IMR-90 (cell line): ENCODE data around the gene CMKLR1. TPM values are rescaled to one million over a fixed set of nuclear protein-coding genes. Genes with fewer than 3 reads are reported as not detected.

Source experiments
- ATAC-seq: fragments of 200-7000 bp; cut with Tn5 transposase; 2 replicates; pipeline ENCODE4 v1.9.1; 2020; ENCODE audit warnings: low read depth, mild to moderate bottlenecking, moderate library complexity
- BruUV-seq: library from RNA; stranded (reverse); fragments of 400-500 nt; replicated peaks from 2 replicates; lab custom pipeline; 2021; lab: Mats Ljungman, UMichigan
- CTCF ChIA-PET: fragments of 300-600 bp; formaldehyde crosslinking; extraction: SDS; loops from one replicate; lab custom pipeline; 2021; ENCODE audit warnings: antibody characterized with exemption; lab: Yijun Ruan, JAX
- POLR2A ChIA-PET: fragments of 300-600 bp; sonication (Branson Sonifier 250); formaldehyde crosslinking; loops from one replicate; lab custom pipeline; 2022; ENCODE audit warnings: antibody characterized with exemption; ENCODE audit not compliant: unreplicated experiment; lab: Charles Lee
- DNase-seq: peaks from one replicate; pipeline ENCODE4 v3.0.0; 2013
- H2AFZ ChIP-seq: replicated peaks from 2 replicates; pipeline ENCODE3; 2013; ENCODE audit warnings: low read length, mild to moderate bottlenecking; ENCODE audit not compliant: poor library complexity
- H2AK5ac ChIP-seq: 2 replicates; pipeline ENCODE4 v1.6.1; 2013; ENCODE audit warnings: low read depth, low read length, inconsistent platforms
- H2AK9ac ChIP-seq: replicated peaks from 2 replicates; pipeline ENCODE3; 2013; ENCODE audit warnings: mild to moderate bottlenecking, low read depth, low read length, moderate library complexity; ENCODE audit not compliant: poor library complexity
- H2BK120ac ChIP-seq: 2 replicates; pipeline ENCODE4 v1.6.1; 2013; ENCODE audit warnings: low read depth, low read length, inconsistent platforms
- H2BK15ac ChIP-seq: 3 replicates; pipeline ENCODE4 v1.6.1; 2013; ENCODE audit warnings: low read depth, low read length, inconsistent platforms
- H2BK20ac ChIP-seq: 2 replicates; pipeline ENCODE4 v1.6.1; 2013; ENCODE audit warnings: low read depth, mild to moderate bottlenecking, inconsistent platforms, low read length, moderate library complexity
- H2BK5ac ChIP-seq: 2 replicates; pipeline ENCODE4 v1.6.1; 2013; ENCODE audit warnings: mild to moderate bottlenecking, low read depth, low read length, inconsistent platforms; ENCODE audit not compliant: poor library complexity, severe bottlenecking
- H3K14ac ChIP-seq: replicated peaks from 2 replicates; pipeline ENCODE4 v1.6.1; 2013; ENCODE audit warnings: low read depth, low read length, inconsistent platforms
- H3K18ac ChIP-seq: 2 replicates; pipeline ENCODE4 v1.6.1; 2013; ENCODE audit warnings: low read depth, low read length, control low read depth
- H3K23ac ChIP-seq: 2 replicates; pipeline ENCODE4 v1.6.1; 2013; ENCODE audit warnings: low read depth, low read length, inconsistent platforms
- H3K27ac ChIP-seq: 2 replicates; pipeline ENCODE4 v1.5.1; 2013; ENCODE audit warnings: mild to moderate bottlenecking, control low read depth, low read length; ENCODE audit not compliant: insufficient read depth
- H3K27me3 ChIP-seq: 2 replicates; pipeline ENCODE4 v1.6.1; 2013; ENCODE audit warnings: low read length; ENCODE audit not compliant: control insufficient read depth, insufficient read depth
- H3K36me3 ChIP-seq: 2 replicates; pipeline ENCODE4 v1.6.1; 2013; ENCODE audit warnings: low read length, mixed read lengths; ENCODE audit not compliant: control insufficient read depth, insufficient read depth
- H3K4ac ChIP-seq: 2 replicates; pipeline ENCODE4 v1.6.1; 2013; ENCODE audit warnings: low read depth, low read length, inconsistent platforms
- H3K4me1 ChIP-seq: 2 replicates; pipeline ENCODE4 v1.6.1; 2013; ENCODE audit warnings: low read length, mixed read lengths; ENCODE audit not compliant: control insufficient read depth, insufficient read depth
- H3K4me2 ChIP-seq: 2 replicates; pipeline ENCODE4 v1.6.1; 2013; ENCODE audit warnings: low read depth, mild to moderate bottlenecking, control low read depth, low read length, moderate library complexity
- H3K4me3 ChIP-seq: 2 replicates; pipeline ENCODE4 v1.5.1; 2013; ENCODE audit warnings: low read depth, mild to moderate bottlenecking, control low read depth, low read length, moderate library complexity; ENCODE audit not compliant: insufficient read depth
- H3K56ac ChIP-seq: 2 replicates; pipeline ENCODE4 v1.6.1; 2013; ENCODE audit warnings: low read length, inconsistent platforms; ENCODE audit not compliant: insufficient read depth; ENCODE audit errors: extremely low read depth
- H3K79me1 ChIP-seq, 2 experiments: 2 replicates each; pipeline ENCODE4 v1.6.1; 2013; ENCODE audit warnings: low read length in 2 of 2, inconsistent platforms in 1 of 2, low read depth in 1 of 2
- H3K9ac ChIP-seq: 2 replicates; pipeline ENCODE4 v1.6.1; 2013; ENCODE audit warnings: low read depth, low read length, control low read depth
- H3K9me1 ChIP-seq: 2 replicates; pipeline ENCODE4 v1.6.1; 2013; ENCODE audit warnings: low read length, inconsistent platforms; ENCODE audit not compliant: insufficient read depth
- H3K9me3 ChIP-seq: 2 replicates; pipeline ENCODE4 v1.6.1; 2013; ENCODE audit warnings: low read length; ENCODE audit not compliant: control insufficient read depth, insufficient read depth
- H4K20me1 ChIP-seq: 2 replicates; pipeline ENCODE4 v1.6.1; 2013; ENCODE audit warnings: low read length, inconsistent platforms; ENCODE audit not compliant: insufficient read depth
- H4K5ac ChIP-seq: 2 replicates; pipeline ENCODE4 v1.6.1; 2013; ENCODE audit warnings: mild to moderate bottlenecking, low read depth, low read length, control low read depth
- H4K8ac ChIP-seq, 2 experiments: 2 replicates each; pipeline ENCODE4 v1.6.1; 2013; ENCODE audit warnings: low read depth in 2 of 2, low read length in 2 of 2, control low read depth in 1 of 2, inconsistent platforms in 1 of 2
- H4K91ac ChIP-seq: 2 replicates; pipeline ENCODE4 v1.6.1; 2013; ENCODE audit warnings: low read depth, low read length, inconsistent platforms; ENCODE audit not compliant: insufficient read depth
- BHLHE40 ChIP-seq: fragments of 150-350 bp; IDR thresholded peaks from 2 replicates; pipeline ENCODE4 v1.6.1; 2016; ENCODE audit warnings: mild to moderate bottlenecking, low read depth, low read length
- CEBPB ChIP-seq: IDR thresholded peaks from 2 replicates; pipeline ENCODE4 v1.6.1; 2012; ENCODE audit warnings: low read depth, low read length, improper control_type of control experiment
- CHD1 ChIP-seq: IDR thresholded peaks from 2 replicates; pipeline ENCODE4 v1.6.1; 2012; ENCODE audit warnings: low read depth, low read length, improper control_type of control experiment
- CTCF ChIP-seq: conservative IDR thresholded peaks from 2 replicates; pipeline ENCODE4 v1.5.1; 2012; ENCODE audit warnings: mild to moderate bottlenecking, low read depth, low read length, improper control_type of control experiment
- ELK1 ChIP-seq: fragments of 150-350 bp; IDR thresholded peaks from 2 replicates; pipeline ENCODE4 v1.6.1; 2016; ENCODE audit warnings: low read depth, mild to moderate bottlenecking, low read length, moderate library complexity, borderline replicate concordance
- FOS ChIP-seq: fragments of 150-350 bp; IDR thresholded peaks from 2 replicates; pipeline ENCODE4 v1.6.1; 2016; ENCODE audit warnings: low read depth, low read length
- MAFK ChIP-seq: IDR thresholded peaks from 2 replicates; pipeline ENCODE4 v1.6.1; 2012; ENCODE audit warnings: low read depth, low read length, improper control_type of control experiment
- MXI1 ChIP-seq: IDR thresholded peaks from 2 replicates; pipeline ENCODE4 v1.6.1; 2012; ENCODE audit warnings: low read depth, mild to moderate bottlenecking, low read length, moderate library complexity, borderline replicate concordance
- NFE2L2 ChIP-seq: fragments of 150-350 bp; IDR thresholded peaks from 2 replicates; pipeline ENCODE4 v1.6.1; 2016; ENCODE audit warnings: low read depth, mild to moderate bottlenecking, low read length
- POLR2A ChIP-seq: IDR thresholded peaks from 2 replicates; pipeline ENCODE4 v1.6.1; 2012; ENCODE audit warnings: mild to moderate bottlenecking, low read depth, low read length
- RAD21 ChIP-seq: IDR thresholded peaks from 2 replicates; pipeline ENCODE4 v1.6.1; 2012; ENCODE audit warnings: low read length, improper control_type of control experiment
- RCOR1 ChIP-seq: IDR thresholded peaks from 2 replicates; pipeline ENCODE4 v1.6.1; 2012; ENCODE audit warnings: mild to moderate bottlenecking, low read length, improper control_type of control experiment; ENCODE audit not compliant: insufficient replicate concordance
- RFX5 ChIP-seq: IDR thresholded peaks from 2 replicates; pipeline ENCODE4 v1.8.0; 2012; ENCODE audit warnings: low read depth, mild to moderate bottlenecking, low read length, moderate library complexity
- SMC3 ChIP-seq: fragments of 150-350 bp; IDR thresholded peaks from 2 replicates; pipeline ENCODE4 v1.6.1; 2016; ENCODE audit warnings: low read depth, mild to moderate bottlenecking, antibody characterized with exemption, low read length, moderate library complexity
- USF2 ChIP-seq: fragments of 150-350 bp; IDR thresholded peaks from 2 replicates; pipeline ENCODE4 v1.6.1; 2017; ENCODE audit warnings: mild to moderate bottlenecking, antibody characterized with exemption, low read length, low read depth
- WGBS, 2 experiments: methylation state at CpG; one replicate each; pipeline versions ENCODE4 v1.1.5 to v1.1.7; 2013; ENCODE audit warnings: missing lambda C conversion rate in 2 of 2; ENCODE audit not compliant: insufficient read length in 1 of 2; ENCODE audit errors: extremely low coverage in 2 of 2; 5-methylcytosine and 5-hydroxymethylcytosine counted together
- dilution Hi-C: fragments of 300-500 bp; cut with HindIII; formaldehyde crosslinking; loops from one replicate; pipeline ENCODE4 v1.14.3; 2018; ENCODE audit warnings: low sequenced_read_pairs; ENCODE audit not compliant: unreplicated experiment
- in situ Hi-C: fragments of 300-500 bp; cut with MboI; formaldehyde crosslinking; loops from 3 replicates; pipeline ENCODE4 v1.14.3; 2019; ENCODE audit warnings: low sequenced_read_pairs, inconsistent platforms, mixed read lengths
- intact Hi-C: fragments of 100-400 bp; cut with micrococcal nuclease; formaldehyde crosslinking; loops from 2 replicates; pipeline ENCODE4 v1.10.0; 2022
- polyA plus RNA-seq, 3 experiments: library from polyadenylated mRNA; depleted of rRNA; stranded (reverse); fragments of >200 nt; gene quantifications; 2 replicates each; pipeline ENCODE4 v1.2.3, GENCODE V29; 2012; ENCODE audit warnings: low replicate concordance in 1 of 3
- total RNA-seq: library from RNA; depleted of rRNA; stranded (reverse); fragments of >200 nt; gene quantifications from 2 replicates; pipeline ENCODE4 v1.2.3, GENCODE V29; 2012

Gene CMKLR1
- total and polyA plus RNA-seq, 2 of the 4 experiments (the other 2 are of a cell fraction), result not detected

- Histone ChIP-seq H3K14ac (no peak overlapping the region), H2BK15ac (no peak overlapping the region), H4K20me1 (no peaks in the 10 kb centered on the region), H3K4ac (no peak overlapping the region), H3K9me3 (no peaks in the 10 kb centered on the region), H3K4me3 (no peak overlapping the region), H2AK5ac (no peak overlapping the region), H3K4me1 (no peaks in the 10 kb centered on the region), H2AK9ac (no peak overlapping the region), H4K91ac (no peak overlapping the region), H3K4me2 (no peak overlapping the region), H2AFZ (no peak overlapping the region), H3K36me3 (no peaks in the 10 kb centered on the region), H3K18ac (no peak overlapping the region), H3K23ac (no peak overlapping the region), H3K27ac (no peak overlapping the region), H3K27me3 (peaks cover 3% of the 10 kb centered on the region; the same call in 1 of the 2 replicates), H2BK5ac (no peak overlapping the region), H4K8ac (no peak overlapping the region), H2BK20ac (no peak overlapping the region), H3K9me1 (no peaks in the 10 kb centered on the region), H4K5ac (no peak overlapping the region), H3K56ac (no peak overlapping the region), H2BK120ac (no peak overlapping the region), H3K79me1 (no peaks in the 10 kb centered on the region), H3K9ac (no peak overlapping the region)
- in situ Hi-C loops, result no loop called here
- ChIA-PET POLR2A (no interaction called here), CTCF (no interaction called here)
- DNase-seq, result peak; percentile 15
- intact Hi-C loops, result no loop called here
- no peak for ATAC-seq
- no TSS peak for BruUV-seq
- 80% methylated on average over 2 of the region's 10 CpGs; no CpG with 5 or more reads in 1 of the 2 experiments for WGBS, 2 experiments
- dilution Hi-C loops, result no loop called here
- TF ChIP-seq SMC3 (no peak), MAFK (no peak), POLR2A (no peak), RAD21 (no peak), CTCF (no peak), RCOR1 (no peak), ELK1 (no peak), CEBPB (no peak), NFE2L2 (no peak), MXI1 (no peak), CHD1 (no peak), FOS (no peak), BHLHE40 (no peak), USF2 (no peak), RFX5 (no peak)
Observed at GRCh38 chr12:108333898-108334699, 5.0 kb downstream of the CMKLR1 start.
